ENCODE data around the gene VSTM1.
"Not testable (repeated sequence)": the region's sequence is repeated elsewhere in the genome, so short reads cannot be mapped to it uniquely, and the experiment has no call there.

VSTM1 gene

DNA sequence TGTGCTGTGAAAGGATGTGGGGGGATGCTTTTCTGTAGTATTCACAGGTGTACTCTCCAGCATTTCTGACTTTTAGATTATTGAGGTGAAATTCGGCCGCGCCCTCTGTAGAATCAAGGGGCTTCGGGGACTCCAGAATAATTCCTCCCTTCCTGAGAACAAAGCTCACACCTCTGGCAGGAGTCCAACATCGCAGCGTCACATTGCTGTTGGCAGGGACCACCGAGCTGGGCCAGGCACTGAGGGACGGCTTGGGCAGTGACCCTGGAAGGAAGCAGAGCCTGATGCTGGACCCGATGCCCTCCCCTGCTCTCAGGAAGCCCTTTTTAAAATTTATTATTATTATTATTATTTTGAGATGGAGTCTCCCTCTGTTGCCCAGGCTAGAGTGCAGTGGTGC is 11.2 kb upstream of the VSTM1 start:
- FAIRE-seq (no peak), DNase-seq (ENCODE audit: insufficient read length, low spot score) (no peak)

DNA sequence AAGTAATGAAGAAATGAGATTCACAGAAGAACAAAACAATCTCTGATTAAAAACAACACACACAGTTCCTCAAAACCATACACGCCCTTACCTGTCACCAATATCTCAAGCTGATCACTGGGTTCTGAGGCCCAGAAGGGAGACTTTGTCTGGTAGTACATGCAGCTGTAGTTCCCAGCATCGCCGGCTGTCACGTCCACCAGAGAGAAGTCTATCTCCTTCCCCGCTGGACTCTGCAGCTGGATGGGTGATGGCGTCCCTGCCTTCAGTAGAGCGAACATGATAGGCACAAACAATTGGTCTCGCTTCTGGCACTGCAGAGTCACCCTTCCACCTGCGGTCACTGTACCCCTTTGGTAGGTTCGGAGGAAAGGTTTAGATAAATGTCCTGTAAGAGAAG is 10.1 kb upstream of the VSTM1 start:
- no peak for DNase-seq (ENCODE audit: insufficient read length, low spot score)
- FAIRE-seq = no peak

DNA sequence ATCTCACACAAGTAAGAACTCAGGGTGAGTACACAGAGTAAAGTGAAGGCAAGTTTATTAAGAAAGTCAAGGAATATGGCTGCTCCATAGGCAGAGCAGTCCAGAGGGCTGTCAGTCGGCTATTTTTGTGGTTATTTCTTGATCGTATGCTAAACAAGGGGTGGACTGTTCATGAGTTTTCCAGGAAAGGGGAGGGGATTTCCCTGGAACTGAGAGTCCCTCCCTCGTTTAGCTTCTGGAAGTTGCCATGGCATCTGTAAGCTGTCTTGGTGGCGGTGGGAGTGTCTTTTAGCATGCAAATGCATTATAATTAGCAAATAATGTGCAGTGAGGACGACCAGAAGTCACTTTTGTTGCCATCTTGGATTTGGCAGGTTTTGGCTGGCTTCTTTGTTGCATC is 5.8 kb upstream of the VSTM1 start:
- DNase-seq (ENCODE audit: insufficient read length, low spot score) (no peak), FAIRE-seq (no peak)

DNA sequence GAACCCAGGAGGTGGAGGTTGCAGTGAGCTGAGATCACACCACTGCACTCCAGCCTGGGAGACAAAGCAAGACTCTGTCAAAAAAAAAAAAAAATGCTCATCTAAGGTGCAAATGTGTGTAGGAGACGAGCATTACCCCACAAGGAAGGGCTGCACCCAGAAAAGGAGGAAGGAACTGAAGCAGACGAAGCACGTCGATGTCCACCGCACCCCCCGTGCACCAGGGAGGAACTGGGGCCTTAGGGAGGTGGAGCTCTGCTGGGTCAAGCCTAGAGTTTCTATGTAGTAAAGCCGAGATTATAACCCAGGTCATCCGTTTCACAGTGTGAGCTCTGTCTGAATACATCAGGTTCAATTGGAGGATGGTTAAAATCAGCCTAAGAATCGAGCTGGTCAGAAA is 1.1 kb downstream of the VSTM1 start:
- FAIRE-seq = no peak
- no peak for DNase-seq (ENCODE audit: insufficient read length, low spot score)

DNA sequence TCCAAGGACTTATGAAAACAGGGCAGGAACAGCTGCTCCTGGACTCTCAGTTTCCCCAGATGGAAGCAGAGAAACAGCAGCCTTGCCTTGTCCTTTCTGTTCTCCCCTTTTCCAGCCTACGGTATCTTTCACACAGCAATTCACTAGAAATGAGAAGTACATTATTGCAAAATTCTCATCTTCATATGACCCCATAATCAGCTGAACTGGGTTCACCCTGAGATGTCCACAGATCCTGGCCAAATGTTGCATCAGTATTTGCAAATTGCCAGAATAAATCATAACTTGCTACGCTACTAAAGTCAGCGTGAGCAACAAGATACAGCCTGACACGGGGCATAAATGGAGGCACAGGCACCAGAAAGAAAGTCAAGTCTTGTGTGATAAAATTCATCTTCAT is 16.1 kb downstream of the VSTM1 start:
- DNase-seq (ENCODE audit: insufficient read length, low spot score) (no peak), FAIRE-seq (no peak)

DNA sequence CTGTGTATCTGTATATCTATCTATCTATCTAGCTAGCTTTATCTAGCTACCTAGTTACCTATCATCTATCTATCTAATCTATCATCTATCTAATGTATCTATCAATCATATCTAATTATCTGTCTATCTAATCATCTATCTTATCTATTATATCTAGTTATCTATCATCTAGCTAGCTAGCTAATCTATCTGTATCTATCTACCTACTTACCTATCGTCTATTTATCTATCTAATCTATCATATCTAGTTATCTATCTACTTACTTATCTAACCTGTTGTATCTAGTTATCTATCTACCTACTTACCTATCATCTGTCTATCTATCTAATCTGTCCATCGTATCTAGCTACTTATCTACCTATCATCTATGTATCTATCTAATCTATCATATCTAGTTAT is 17.9 kb downstream of the VSTM1 start:
- FAIRE-seq (no peak), DNase-seq (ENCODE audit: insufficient read length, low spot score) (no peak)

DNA sequence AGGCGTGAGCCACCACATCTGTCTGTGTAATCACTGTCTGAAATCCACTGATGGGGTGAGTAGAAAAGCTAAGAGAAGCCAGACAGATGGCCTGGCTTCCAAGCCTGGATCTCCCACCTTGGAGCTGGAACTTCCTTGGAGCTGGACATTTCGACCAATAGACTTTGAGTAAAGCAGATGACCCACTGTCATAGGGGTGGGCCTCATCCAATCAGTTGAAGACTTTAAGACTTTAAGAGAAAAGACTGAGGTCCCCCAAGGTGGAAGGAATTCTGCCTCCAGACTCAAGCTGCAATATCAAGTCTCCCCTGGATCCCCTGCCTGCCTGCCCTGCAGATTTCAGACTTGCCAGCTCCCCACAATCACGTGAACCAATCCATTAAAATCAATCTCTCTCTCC is 20.7 kb downstream of the VSTM1 start:
- no peak for FAIRE-seq
- DNase-seq (ENCODE audit: insufficient read length, low spot score) = no peak

DNA sequence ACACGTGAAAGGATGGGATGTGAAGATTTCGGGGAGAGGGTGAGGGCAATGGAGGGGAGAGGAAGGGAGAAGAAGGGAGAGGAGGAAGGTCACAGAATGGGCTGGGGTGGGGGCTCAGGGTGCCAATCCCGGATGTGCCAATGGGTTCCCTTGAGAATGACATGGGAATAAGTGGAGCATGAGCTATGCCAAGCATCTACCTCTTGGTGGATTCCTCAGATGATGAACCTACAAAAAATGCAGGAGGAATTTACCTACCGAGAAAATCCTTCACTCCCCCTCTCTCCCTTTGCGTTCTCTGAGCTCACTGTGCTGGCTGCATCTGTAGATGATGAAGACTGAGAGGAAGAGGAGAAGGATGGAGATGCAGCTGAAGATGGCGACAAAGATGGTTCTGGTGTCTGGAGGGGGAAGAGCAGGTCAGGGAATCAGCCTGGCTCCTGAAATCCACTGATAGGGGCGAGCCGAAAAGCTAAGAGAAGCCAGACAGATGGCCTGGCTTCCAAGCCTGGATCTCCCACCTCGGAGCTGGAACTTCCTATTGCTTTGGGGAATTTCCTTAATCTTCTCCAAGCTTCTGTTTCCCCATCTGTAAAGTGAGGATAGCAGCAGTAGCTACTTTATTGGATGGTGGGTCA is 21.6 kb downstream of the VSTM1 start:
- no peak for FAIRE-seq

DNA sequence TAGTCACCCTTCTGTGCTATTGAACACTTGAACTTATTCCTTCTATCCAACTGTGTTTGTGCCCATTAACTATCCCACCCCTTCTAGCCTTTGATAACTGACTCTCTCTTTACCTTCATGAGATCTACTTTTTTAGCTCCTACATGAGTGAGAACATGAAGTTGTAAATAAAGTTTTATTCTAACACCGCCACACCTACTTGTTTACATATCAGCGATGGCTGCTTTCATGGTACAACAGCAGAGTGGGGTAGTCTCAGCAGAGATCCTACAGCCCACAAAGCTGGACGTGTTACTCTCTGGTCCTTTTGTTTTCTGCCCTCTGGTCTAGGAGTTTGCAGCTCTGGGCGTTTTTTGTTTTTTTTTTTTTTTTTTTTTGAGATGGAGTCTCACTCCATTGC is 23.7 kb downstream of the VSTM1 start:
- DNase-seq (ENCODE audit: insufficient read length, low spot score) (no peak), FAIRE-seq (no peak)

More for the DNA sequence above, 21.6 kb downstream of the VSTM1 start:
- DNase-seq (ENCODE audit: insufficient read length, low spot score) = no peak

DNA sequence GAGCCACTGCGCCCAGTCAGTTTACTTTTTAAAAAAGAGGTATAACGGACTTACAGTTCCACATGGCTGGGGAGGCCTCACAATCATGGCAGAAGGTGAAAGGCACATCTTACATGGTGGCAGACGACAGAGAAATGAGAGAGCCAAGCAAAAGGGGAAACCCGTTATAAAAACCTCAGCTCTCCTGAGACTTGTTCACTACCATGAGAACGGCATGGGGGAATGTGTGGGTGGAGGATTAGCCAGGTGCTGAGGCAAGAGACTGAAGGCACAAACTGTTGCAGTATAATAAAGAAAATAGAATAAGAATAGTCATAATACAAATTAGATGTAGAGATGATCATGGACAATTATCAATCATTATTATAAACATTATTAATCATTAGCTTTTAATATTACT is 27.2 kb downstream of the VSTM1 start:
- not testable (repeated sequence) for FAIRE-seq

DNA sequence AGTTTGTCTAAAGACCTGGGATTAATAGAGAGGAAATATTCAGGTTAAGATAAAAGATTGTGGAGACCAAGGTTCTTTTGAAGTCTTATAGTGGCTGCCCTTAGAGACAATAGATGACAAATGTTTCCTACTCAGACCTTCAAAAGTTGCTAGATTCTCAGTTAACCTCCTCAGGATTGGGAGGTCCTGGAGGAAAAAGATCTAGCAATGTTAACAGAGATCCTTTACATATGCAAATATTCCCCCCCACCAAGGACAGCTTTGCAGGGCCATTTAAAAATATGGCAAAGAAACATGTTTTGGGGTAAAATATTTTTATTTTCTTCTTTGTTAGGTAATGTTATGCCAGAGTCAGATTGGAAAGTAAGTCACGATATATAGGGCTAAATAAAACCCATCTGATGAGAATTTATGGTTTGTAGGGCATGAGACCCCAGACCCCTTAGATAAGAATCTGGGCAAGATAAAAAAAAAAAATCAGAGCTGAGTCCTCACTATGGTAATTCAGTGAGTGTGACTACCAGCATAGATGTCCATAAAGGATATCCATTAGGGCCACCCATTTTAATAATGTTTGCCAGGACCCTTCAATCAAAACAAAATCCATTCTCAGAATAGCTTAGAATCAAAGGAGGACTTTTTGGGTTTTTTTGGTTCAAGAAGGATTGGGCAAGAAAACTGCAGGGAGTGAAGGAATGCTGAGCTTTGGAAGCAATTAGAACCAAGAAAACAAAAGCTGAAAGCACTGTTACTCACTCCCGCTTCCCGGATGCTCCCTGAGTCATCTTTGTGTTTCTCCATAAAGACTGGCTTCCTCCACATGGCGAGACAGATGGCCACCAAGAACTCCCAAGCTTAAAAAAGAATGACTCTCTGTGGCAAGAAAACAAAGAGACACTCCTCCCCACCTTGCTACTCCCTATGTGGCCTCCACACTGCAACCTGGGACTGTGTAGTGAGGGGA is 28.2 kb downstream of the VSTM1 start:
- FAIRE-seq (no peak), DNase-seq (ENCODE audit: insufficient read length, low spot score) (no peak)

More for the DNA sequence above, 27.2 kb downstream of the VSTM1 start:
- not testable (repeated sequence) for DNase-seq (ENCODE audit: insufficient read length, low spot score)

DNA sequence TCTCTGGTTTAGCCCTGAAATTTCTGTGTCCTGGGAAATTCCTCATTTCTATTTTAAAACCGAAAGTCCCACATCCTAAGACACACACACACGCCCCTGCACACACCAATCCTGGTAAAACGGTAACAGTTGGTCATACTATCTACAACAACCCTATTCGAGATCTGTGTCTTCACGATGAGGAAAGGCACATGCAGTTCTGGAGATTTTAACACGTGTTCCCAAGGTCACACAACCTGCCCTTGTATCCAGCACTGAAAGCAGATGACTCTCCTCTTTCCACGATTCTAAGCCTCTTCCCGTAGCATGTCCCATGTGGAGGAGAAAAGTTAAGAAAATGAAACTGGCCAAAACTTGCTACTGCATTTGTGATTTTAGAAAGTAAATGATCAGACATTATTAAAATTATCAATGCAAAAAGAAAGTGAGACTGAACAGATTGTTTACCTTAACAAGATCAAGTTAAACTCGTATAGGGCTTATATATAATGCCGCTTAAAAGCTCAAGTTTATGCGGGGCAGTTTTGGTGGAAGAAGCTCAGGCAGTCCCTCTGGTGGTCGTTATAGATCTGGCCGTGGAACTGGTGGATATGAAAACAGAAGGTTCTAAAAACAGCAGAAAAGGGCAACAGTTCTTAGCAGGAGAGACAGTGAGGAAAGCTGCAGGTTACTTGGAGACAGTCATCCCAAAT is 32.7 kb downstream of the VSTM1 start:
- no peak for FAIRE-seq
- no peak for DNase-seq (ENCODE audit: insufficient read length, low spot score)

DNA sequence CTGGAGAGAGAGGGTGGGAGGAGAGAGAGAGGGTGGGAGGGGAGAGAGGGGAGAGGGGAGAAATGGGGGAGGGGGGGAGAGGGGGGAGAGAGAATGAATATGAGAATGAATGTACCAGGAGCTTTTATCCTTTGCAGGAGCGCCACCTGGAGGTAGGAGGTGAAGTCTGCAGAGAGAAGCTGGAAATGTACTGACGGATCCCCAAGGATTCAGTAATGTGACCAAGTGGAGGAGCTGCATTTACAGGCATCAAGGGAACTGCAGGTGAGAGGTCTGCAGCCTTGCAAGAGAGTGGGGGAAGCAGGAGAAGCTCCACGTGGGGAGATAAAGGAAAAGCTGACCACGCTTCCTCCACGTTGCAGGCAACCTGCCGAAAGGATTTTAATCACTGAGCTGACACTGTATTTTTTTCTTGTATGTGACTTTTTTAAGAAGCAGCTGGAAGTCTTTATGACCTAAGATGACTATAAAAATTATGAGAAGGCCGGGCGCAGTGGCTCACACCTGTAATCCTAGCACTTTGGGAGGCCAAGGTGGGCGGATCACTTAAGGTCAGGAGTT is 33.7 kb downstream of the VSTM1 start:
- DNase-seq (ENCODE audit: insufficient read length, low spot score) (no peak), FAIRE-seq (no peak)

DNA sequence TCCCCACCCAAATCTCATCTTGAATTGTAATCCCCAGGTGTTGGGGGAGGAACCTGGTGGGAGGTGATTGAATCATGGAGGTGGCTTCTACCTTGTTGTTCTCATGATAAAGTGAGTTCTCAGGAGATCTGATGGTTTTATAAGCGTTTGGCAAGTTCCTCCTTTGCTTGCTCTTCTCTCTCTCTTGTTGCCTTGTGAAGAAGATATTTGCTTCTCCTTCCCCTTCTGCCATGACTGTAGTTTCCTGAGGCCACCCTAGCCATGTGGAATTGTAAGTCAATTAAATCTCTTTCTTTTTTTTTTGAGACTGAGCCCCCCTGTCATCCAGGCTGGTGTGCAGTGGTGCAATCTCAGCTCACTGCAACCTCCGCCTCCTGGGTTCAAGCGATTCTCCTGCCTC is 34.4 kb downstream of the VSTM1 start:
- DNase-seq (ENCODE audit: insufficient read length, low spot score) = no peak

DNA sequence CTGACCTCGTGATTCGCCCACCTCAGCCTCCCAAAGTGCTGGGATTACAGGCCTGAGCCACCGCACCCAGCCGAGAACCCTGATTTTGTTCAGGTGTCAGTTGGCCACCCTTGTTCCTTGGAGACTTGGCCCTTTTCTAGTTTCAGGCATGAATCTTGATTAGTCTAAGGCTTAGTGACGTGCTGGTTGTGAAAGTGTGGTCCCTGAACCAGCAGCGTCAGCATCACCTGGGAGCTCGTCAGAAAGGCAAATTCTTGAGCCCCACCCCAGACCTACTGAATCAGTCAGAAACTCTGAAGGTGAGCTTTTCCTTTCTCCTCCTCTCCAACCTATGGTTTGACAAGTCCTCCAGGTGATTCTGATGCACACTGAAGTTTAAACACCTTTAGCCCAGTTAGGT is 37.0 kb downstream of the VSTM1 start:
- FAIRE-seq (no peak), DNase-seq (ENCODE audit: insufficient read length, low spot score) (no peak)

More for the DNA sequence above, 34.4 kb downstream of the VSTM1 start:
- FAIRE-seq = no peak

DNA sequence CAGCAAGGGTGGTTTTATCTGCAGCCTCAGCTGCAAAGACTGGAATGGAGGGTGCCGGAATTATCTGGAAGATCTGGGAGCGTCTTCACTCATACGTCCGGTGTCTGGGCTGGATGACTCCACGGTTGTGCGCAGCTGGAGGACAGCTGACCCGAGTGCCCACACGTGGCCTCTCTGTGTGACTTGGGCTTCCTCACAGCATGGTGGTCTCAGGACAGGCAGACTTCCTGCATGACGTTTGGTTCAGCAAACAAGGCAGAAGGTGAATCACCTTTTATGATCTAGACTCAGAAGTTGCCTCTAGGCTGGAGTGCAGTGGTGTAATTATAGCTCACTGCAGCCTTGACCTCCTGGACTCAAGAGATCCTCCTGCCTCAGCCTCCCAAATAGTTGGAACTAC is 39.0 kb downstream of the VSTM1 start:
- FAIRE-seq = no peak
- no peak for DNase-seq (ENCODE audit: insufficient read length, low spot score)

DNA sequence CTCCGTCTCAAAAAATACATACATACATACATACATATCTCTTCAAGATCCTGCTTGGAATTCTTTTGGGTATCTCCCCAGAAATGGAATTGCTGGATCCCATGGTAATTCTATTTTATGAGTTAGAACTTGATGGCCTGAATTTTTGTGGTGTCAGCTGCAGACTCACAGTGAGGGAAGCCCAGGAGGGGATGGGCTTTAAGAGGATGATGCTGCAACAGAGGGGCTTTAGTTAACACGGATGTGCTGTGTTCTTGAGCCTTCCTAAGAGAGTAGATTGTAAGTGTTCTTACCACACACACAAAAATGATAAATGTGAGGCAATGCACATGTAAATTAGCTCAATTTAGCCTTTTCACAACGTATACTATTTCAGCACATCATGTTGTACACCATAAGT is 40.5 kb downstream of the VSTM1 start:
- FAIRE-seq (no peak), DNase-seq (ENCODE audit: insufficient read length, low spot score) (no peak)

DNA sequence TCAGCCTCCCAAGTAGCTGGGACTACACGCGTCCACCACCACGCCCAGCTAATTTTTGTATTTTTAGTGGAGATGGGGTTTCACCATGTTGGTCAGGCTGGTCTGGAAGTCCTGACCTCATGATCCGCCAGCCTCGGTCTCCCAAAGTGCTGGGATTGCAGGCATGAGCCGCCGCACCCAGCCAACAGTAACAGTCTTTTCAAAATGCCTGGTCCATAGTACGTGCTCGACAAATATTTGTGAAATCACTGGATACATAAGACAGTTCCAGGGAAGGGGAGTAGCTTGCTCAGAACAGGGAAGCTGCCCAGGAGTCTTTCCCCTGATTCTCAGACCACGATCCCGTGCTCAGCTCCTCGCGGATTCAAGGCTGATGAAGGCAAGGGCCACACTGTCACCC is 41.8 kb downstream of the VSTM1 start:
- DNase-seq (ENCODE audit: insufficient read length, low spot score) (no peak), FAIRE-seq (no peak)

DNA sequence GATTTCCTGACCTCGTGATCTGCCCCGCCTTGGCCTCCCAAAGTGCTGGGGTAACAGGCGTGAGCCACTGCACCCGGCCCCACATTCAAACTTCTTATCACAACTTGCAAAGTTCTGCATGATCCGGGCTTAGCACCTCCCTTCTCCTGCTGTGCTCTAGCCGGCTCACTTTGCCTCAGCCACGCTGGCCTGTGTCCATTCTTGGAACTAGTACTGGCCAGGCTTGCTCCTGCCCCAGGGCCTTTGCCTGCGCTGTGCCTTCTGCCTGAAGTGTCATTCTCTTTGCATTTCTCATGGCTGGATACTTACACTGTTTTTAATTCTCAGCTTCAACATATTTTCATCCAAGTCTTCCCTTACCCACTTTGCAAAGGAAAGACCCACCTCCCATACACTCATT is 42.3 kb downstream of the VSTM1 start:
- FAIRE-seq = no peak
- no peak for DNase-seq (ENCODE audit: insufficient read length, low spot score)

DNA sequence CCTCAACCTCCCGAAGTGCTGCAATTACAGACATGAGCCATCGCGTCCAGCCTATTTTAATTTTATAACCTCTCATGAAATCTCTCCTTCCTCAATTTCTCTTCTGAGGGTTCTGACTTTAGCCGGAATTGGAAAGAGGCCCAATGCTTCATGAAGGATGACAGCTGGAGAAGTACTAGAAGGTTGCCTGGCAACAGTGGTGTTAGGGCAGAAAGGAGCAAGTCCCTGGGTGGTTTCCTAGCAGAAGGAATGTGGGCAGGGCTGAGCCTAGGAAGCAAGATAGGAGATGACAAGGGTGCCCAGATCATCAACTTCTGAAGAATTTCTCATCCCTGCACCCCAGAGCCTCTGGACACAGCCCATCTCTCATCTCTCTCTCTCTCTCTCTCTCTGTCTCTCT is 46.4 kb downstream of the VSTM1 start:
- FAIRE-seq = no peak
- no peak for DNase-seq (ENCODE audit: insufficient read length, low spot score)

DNA sequence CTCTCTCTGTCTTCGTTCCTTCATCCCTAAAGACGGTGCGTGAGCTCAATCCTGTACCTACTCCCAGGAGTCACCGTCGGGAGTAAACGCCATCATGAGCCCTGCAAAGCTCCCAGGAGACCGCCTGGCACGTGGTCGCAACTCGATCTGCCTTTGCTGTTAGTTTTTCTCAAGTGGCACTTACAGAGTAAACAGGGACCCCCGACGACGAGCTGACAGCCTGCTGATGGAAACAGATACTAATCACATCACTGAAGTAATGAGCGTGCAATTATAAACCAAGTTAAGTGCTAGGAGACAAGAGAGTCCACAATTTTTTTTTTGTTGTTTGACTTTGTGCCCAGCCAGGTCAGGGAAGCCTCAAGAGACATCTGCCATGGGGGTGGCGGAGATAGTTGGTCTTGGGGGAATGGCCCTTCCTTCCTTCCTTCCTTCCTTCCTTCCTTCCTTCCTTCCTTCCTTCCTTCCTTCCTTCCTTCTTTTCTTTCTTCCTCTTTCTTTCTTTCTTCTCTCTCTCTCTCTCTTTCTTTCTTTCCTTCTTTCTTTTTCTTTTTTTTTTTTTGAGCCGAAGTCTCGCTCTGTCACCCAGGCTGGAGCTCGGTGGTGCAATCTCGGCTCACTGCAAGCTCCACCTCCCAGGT is 48.7 kb downstream of the VSTM1 start:
- FAIRE-seq (no peak), DNase-seq (ENCODE audit: insufficient read length, low spot score) (no peak)

All from GM19239 (cell line).